Measurements from ENCODE around the gene NEUROG1.

DNA sequence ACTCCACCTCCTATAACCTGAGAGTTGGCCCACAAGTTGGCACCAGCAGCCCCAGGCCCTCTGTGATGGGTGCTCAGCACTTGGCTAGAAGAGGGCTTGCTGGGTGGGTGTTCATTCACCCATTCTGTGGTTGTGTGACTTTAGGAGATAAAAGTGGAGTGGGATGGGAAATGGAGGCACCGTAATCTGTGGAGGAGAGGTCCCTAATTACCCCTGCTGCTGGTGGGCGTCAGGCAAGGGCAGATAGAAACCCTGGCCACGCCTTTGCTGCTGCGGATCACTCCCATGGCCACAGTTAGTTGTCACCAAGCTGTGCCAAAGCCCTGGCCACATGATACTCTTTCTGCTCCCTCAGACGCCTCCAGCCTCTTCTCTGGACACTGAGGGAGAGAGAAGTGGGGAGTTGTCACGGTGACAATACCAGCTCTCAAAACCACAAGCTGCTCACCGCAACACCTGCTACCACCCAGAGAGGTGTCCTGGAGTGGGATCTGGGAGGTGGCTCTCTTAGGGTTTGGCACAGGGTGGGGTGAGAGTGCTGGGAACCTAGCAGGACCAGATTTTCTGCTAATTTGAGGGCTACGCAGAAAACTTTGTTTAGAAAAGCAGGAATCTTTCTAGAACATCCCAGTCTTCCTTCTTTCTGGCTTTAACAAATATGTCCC, 12.0 kb upstream of the NEUROG1 start:
- TF ChIP-seq, protein P1, sequence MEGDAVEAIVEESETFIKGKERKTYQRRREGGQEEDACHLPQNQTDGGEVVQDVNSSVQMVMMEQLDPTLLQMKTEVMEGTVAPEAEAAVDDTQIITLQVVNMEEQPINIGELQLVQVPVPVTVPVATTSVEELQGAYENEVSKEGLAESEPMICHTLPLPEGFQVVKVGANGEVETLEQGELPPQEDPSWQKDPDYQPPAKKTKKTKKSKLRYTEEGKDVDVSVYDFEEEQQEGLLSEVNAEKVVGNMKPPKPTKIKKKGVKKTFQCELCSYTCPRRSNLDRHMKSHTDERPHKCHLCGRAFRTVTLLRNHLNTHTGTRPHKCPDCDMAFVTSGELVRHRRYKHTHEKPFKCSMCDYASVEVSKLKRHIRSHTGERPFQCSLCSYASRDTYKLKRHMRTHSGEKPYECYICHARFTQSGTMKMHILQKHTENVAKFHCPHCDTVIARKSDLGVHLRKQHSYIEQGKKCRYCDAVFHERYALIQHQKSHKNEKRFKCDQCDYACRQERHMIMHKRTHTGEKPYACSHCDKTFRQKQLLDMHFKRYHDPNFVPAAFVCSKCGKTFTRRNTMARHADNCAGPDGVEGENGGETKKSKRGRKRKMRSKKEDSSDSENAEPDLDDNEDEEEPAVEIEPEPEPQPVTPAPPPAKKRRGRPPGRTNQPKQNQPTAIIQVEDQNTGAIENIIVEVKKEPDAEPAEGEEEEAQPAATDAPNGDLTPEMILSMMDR (IDR thresholded peaks at IDR 0.05; ENCODE audit: low read length) = no peak
- TF ChIP-seq EZH2 (optimal IDR thresholded peaks at IDR 0.05; ENCODE audit: low read depth, low read length) = no peak

Data from MM.1S (cell line).